ENCODE measurements around the gene CREBBP. TPM values are rescaled to one million over a fixed set of nuclear protein-coding genes. Genes with fewer than 3 reads are reported as not detected.

Gene CREBBP
- total RNA-seq, 1 donor from 2014 or later, result 109 TPM

- Mint-ChIP-seq H3K27ac (ENCODE audit: unreplicated experiment) (no peak overlapping the region), H3K9me3 (ENCODE audit: unreplicated experiment) (no peaks in the 10 kb centered on the region), H3K27me3 (ENCODE audit: unreplicated experiment) (no peaks in the 10 kb centered on the region), H3K36me3 (ENCODE audit: unreplicated experiment) (peaks cover 49% of the 10 kb centered on the region), H3K4me1 (ENCODE audit: unreplicated experiment) (peaks cover 8% of the 10 kb centered on the region), H3K4me3 (ENCODE audit: unreplicated experiment) (no peak overlapping the region)
- TF ChIP-seq CTCF (IDR thresholded peaks at IDR 0.05), result no peak
- no peak for DNase-seq (ENCODE audit: extremely low spot score, unreplicated experiment)
These were observed 113.1 kb downstream of the CREBBP start for GRCh38 chr16:3767333-3767986.

GRCh38 chr16:3766177-3766576 is 114.3 kb downstream of the CREBBP start:
- TF ChIP-seq CTCF (IDR thresholded peaks at IDR 0.05), result no peak
- no peak for DNase-seq (ENCODE audit: extremely low spot score, unreplicated experiment)
- no peak overlapping the region for H3K4me3 Mint-ChIP-seq (ENCODE audit: unreplicated experiment)
- no peaks in the 10 kb centered on the region for H3K27me3 Mint-ChIP-seq (ENCODE audit: unreplicated experiment)
- peaks cover 50% of the 10 kb centered on the region for H3K36me3 Mint-ChIP-seq (ENCODE audit: unreplicated experiment)
- H3K4me1 Mint-ChIP-seq (ENCODE audit: unreplicated experiment), result peaks cover under 1% of the 10 kb centered on the region
- no peaks in the 10 kb centered on the region for H3K9me3 Mint-ChIP-seq (ENCODE audit: unreplicated experiment)
- no peak overlapping the region for H3K27ac Mint-ChIP-seq (ENCODE audit: unreplicated experiment)

- H3K27ac Mint-ChIP-seq (ENCODE audit: unreplicated experiment), result no peak overlapping the region
- H3K9me3 Mint-ChIP-seq (ENCODE audit: unreplicated experiment), result no peaks in the 10 kb centered on the region
- no peak for TF ChIP-seq CTCF (IDR thresholded peaks at IDR 0.05)
These were observed 116.1 kb downstream of the CREBBP start for GRCh38 chr16:3764409-3764808.

GRCh38 chr16:3762107-3762750 is 118.3 kb downstream of the CREBBP start:
- no peak for TF ChIP-seq CTCF (IDR thresholded peaks at IDR 0.05)
- no peak overlapping the region for H3K27ac Mint-ChIP-seq (ENCODE audit: unreplicated experiment)
- no peak overlapping the region for H3K4me3 Mint-ChIP-seq (ENCODE audit: unreplicated experiment)
- DNase-seq (ENCODE audit: extremely low spot score, unreplicated experiment), result no peak
- H3K27me3 Mint-ChIP-seq (ENCODE audit: unreplicated experiment), result no peaks in the 10 kb centered on the region
- no peaks in the 10 kb centered on the region for H3K4me1 Mint-ChIP-seq (ENCODE audit: unreplicated experiment)
- peaks cover 41% of the 10 kb centered on the region for H3K36me3 Mint-ChIP-seq (ENCODE audit: unreplicated experiment)
- no peaks in the 10 kb centered on the region for H3K9me3 Mint-ChIP-seq (ENCODE audit: unreplicated experiment)

More at GRCh38 chr16:3764409-3764808, 116.1 kb downstream of the CREBBP start:
- H3K36me3 Mint-ChIP-seq (ENCODE audit: unreplicated experiment), result peaks cover 41% of the 10 kb centered on the region
- H3K27me3 Mint-ChIP-seq (ENCODE audit: unreplicated experiment), result no peaks in the 10 kb centered on the region
- no peaks in the 10 kb centered on the region for H3K4me1 Mint-ChIP-seq (ENCODE audit: unreplicated experiment)
- no peak overlapping the region for H3K4me3 Mint-ChIP-seq (ENCODE audit: unreplicated experiment)
- no peak for DNase-seq (ENCODE audit: extremely low spot score, unreplicated experiment)

- no peaks in the 10 kb centered on the region for H3K9me3 Mint-ChIP-seq (ENCODE audit: unreplicated experiment)
- no peak for TF ChIP-seq CTCF (IDR thresholded peaks at IDR 0.05)
- H3K27ac Mint-ChIP-seq (ENCODE audit: unreplicated experiment), result no peak overlapping the region
- DNase-seq (ENCODE audit: extremely low spot score, unreplicated experiment), result no peak
- H3K27me3 Mint-ChIP-seq (ENCODE audit: unreplicated experiment), result no peaks in the 10 kb centered on the region
- H3K4me1 Mint-ChIP-seq (ENCODE audit: unreplicated experiment), result no peaks in the 10 kb centered on the region
- H3K4me3 Mint-ChIP-seq (ENCODE audit: unreplicated experiment), result no peak overlapping the region
- H3K36me3 Mint-ChIP-seq (ENCODE audit: unreplicated experiment), result peaks cover 38% of the 10 kb centered on the region
These were observed 119.0 kb downstream of the CREBBP start for GRCh38 chr16:3761375-3762106.

All from osteocyte (in vitro differentiated cells).